ENCODE measurements around the gene ACTN3. TPM values are rescaled to one million over a fixed set of nuclear protein-coding genes. Genes with fewer than 3 reads are reported as not detected.

ACTN3 gene
- total RNA-seq, 5 donors from 2014 or later (not counting 1 experiment from before 2014, with no cell fraction given), result 0.18 to 0.30 (median 0.23) TPM

- H3K27me3 Mint-ChIP-seq, result no peaks in the 10 kb centered on the region
- H3K4me3 ChIP-seq (ENCODE audit: control insufficient read depth in 1 of 2, extremely low read depth in 1 of 2, low read length in 1 of 2), result peak overlapping the region; percentile 60 to 90
- DNase-seq (no peak), ATAC-seq (replicated peaks in 1 of 4) (no peak)
- ChIA-PET CTCF (interaction anchor here in 1 of 2 donors (0.6 to 1.2 kb wide), 2 partner anchors 10 to 787 kb away, joined by 5 to 8 read pairs; no protein-coding TSS in a partner anchor), POLR2A (interaction anchor here in 1 of 2 donors (0.5 kb wide), 1 partner anchor 108 kb away, joined by 4 read pairs; no protein-coding TSS in a partner anchor)
- WGBS (ENCODE audit: insufficient coverage), result 29% methylated on average over 1 of the region's 5 CpGs
- H3K27ac ChIP-seq (ENCODE audit: low read length), result no peak overlapping the region
- peak overlapping the region; percentile 16 to 52 for H3K27ac Mint-ChIP-seq
- H3K9me3 ChIP-seq, result no peaks in the 10 kb centered on the region
- H3K4me1 Mint-ChIP-seq, result peaks cover 15 to 19% (median 17%) of the 10 kb centered on the region in 3 donors
- H3K4me1 ChIP-seq (ENCODE audit: control insufficient read depth in 1 of 2, extremely low read depth in 1 of 2, insufficient read depth in 2 of 2, low read length in 2 of 2), result peaks cover 7 to 13% of the 10 kb centered on the region in 2 experiments
- H3K27me3 ChIP-seq (replicated peaks in 1 of 2; ENCODE audit: control insufficient read depth in 2 of 2, extremely low read depth in 1 of 2, insufficient read depth in 2 of 2, low read length in 1 of 2), result no peaks in the 10 kb centered on the region
- H3K4me3 Mint-ChIP-seq, result peak overlapping the region; percentile 86 to 88 (median 87)
- peaks cover 3 to 20% of the 10 kb centered on the region in 2 donors for H3K36me3 ChIP-seq (ENCODE audit: control insufficient read depth in 2 of 2, extremely low read depth in 1 of 2, insufficient read depth in 1 of 2, low read length in 1 of 2)
- no peaks in the 10 kb centered on the region for H3K9me3 Mint-ChIP-seq
- H3K36me3 Mint-ChIP-seq, result peaks cover 5% of the 10 kb centered on the region
These were observed 35.7 kb upstream of the ACTN3 start for GRCh38 chr11:66510990-66511339.

DNA sequence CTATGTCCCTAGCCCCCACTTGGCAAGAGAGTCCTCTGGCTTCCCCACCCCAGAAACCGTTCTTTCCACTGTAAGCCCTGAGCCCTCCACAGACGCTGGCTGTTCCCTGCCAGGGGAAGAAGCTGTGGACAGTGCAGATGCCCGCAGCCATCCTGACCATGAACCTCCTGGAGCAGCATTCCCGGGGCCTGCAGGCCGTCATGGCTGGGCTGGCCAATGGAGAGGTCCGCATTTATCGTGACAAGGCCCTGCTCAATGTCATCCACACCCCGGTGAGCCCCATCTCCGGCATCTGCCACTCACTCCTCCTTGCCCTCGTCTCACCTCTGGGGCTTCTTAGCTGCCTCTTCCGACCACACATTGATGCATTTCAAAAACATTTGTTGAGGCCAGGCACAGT lies 23.1 kb upstream of the ACTN3 start:
- Mint-ChIP-seq H3K4me3 (no peak overlapping the region), H3K27me3 (no peaks in the 10 kb centered on the region), H3K27ac (no peak overlapping the region), H3K9me3 (no peaks in the 10 kb centered on the region), H3K4me1 (no peaks in the 10 kb centered on the region), H3K36me3 (peaks cover 36% of the 10 kb centered on the region)
- whole genome bisulfite sequencing (ENCODE audit: insufficient coverage), result 95% methylated on average over 11 of the region's 11 CpGs
- DNase-seq (no peak), ATAC-seq (replicated peaks in 1 of 4) (no peak)
- Histone ChIP-seq H3K36me3 (ENCODE audit: control insufficient read depth in 2 of 2, extremely low read depth in 1 of 2, insufficient read depth in 1 of 2, low read length in 1 of 2) (peaks cover 0 to 56% of the 10 kb centered on the region in 2 donors), H3K27me3 (replicated peaks in 1 of 2; ENCODE audit: control insufficient read depth in 2 of 2, extremely low read depth in 1 of 2, insufficient read depth in 2 of 2, low read length in 1 of 2) (no peaks in the 10 kb centered on the region), H3K4me1 (ENCODE audit: control insufficient read depth in 1 of 2, extremely low read depth in 1 of 2, insufficient read depth in 2 of 2, low read length in 2 of 2) (no peaks in the 10 kb centered on the region), H3K4me3 (ENCODE audit: control insufficient read depth in 1 of 2, extremely low read depth in 1 of 2, low read length in 1 of 2) (no peak overlapping the region), H3K9me3 (no peaks in the 10 kb centered on the region), H3K27ac (ENCODE audit: low read length) (no peak overlapping the region)
- POLR2A ChIA-PET, result interaction anchor here in 1 of 2 donors (0.5 kb wide), 1 partner anchor 9 kb away, joined by 5 read pairs; no protein-coding TSS in a partner anchor
- CTCF ChIA-PET, result interaction anchor here in 1 of 2 donors (0.6 kb wide), 1 partner anchor 52 kb away, joined by 3 read pairs; no protein-coding TSS in a partner anchor

DNA sequence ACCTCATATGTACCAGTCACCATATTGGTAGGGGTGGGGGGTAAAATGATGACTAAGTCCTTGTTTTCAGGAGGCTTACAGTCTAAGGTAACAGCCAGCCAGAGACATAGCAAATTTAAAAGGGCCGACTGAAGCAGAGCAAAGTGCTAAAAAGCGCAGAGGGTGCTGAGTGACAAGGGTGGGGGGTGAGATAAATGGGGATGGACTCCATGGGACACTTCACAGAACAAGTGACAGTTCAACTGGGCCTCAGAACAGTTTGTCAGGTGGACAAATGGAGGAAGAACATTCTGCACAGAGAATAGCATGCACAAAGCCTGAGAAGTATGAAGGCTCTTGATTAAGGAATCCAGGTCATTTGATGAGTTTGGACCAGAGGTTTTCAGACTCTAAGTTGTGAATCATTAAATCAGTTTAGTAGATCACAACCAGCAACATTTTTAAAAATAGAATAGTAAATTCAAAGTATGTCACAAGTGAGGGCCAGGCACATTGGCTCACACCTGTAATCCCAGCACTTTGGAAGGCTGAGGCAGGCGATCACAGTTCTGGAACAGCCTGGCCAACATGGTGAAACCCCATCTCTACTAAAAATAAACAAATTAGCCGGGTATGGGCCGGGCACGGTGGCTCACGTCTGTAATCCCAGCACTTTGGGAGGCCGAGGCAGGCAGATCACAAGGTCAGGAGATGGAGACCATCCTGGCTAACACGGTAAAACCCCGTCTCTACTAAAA lies 22.2 kb upstream of the ACTN3 start:
- H3K36me3 ChIP-seq (ENCODE audit: control insufficient read depth in 2 of 2, extremely low read depth in 1 of 2, insufficient read depth in 1 of 2, low read length in 1 of 2), result peaks cover 0 to 52% of the 10 kb centered on the region in 2 donors
- H3K9me3 ChIP-seq, result no peaks in the 10 kb centered on the region
- DNase-seq (no peak), ATAC-seq (replicated peaks in 1 of 4) (no peak)
- no peaks in the 10 kb centered on the region for H3K27me3 ChIP-seq (replicated peaks in 1 of 2; ENCODE audit: control insufficient read depth in 2 of 2, extremely low read depth in 1 of 2, insufficient read depth in 2 of 2, low read length in 1 of 2)
- WGBS (ENCODE audit: insufficient coverage), result 100% methylated on average over 2 of the region's 10 CpGs
- H3K27ac Mint-ChIP-seq, result no peak overlapping the region
- H3K4me1 Mint-ChIP-seq, result no peaks in the 10 kb centered on the region
- H3K27me3 Mint-ChIP-seq, result no peaks in the 10 kb centered on the region
- no peak overlapping the region for H3K4me3 Mint-ChIP-seq
- H3K27ac ChIP-seq (ENCODE audit: low read length), result no peak overlapping the region
- no peaks in the 10 kb centered on the region for H3K4me1 ChIP-seq (ENCODE audit: control insufficient read depth in 1 of 2, extremely low read depth in 1 of 2, insufficient read depth in 2 of 2, low read length in 2 of 2)
- no peak overlapping the region for H3K4me3 ChIP-seq (ENCODE audit: control insufficient read depth in 1 of 2, extremely low read depth in 1 of 2, low read length in 1 of 2)
- POLR2A ChIA-PET, result no interaction called here
- H3K36me3 Mint-ChIP-seq, result peaks cover 36% of the 10 kb centered on the region
- no peaks in the 10 kb centered on the region for H3K9me3 Mint-ChIP-seq
- CTCF ChIA-PET, result no interaction called here

DNA sequence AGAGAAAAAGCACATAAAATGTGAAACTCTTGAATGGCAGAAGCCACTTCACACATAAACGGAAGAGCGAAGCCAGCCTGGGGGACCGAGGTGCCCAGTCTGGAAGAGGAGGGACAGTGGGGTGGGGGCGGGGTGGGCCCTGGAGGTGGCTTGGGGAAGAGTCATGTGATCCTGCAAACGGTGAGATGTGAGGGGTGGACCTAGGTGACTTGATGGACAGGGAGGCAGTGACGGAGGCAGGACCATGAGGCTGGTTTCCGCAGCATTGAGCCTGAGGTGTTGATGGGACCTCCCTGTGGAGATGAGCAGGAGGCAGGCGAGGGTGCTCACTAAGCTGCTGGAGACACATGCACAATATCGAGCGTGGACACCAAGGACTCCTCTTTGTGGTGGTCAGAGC lies 17.6 kb upstream of the ACTN3 start:
- H3K4me1 Mint-ChIP-seq, result no peaks in the 10 kb centered on the region
- H3K27me3 ChIP-seq (replicated peaks in 1 of 2; ENCODE audit: control insufficient read depth in 2 of 2, extremely low read depth in 1 of 2, insufficient read depth in 2 of 2, low read length in 1 of 2), result no peaks in the 10 kb centered on the region
- ATAC-seq (replicated peaks in 1 of 4) (no peak), DNase-seq (no peak)
- H3K27me3 Mint-ChIP-seq, result no peaks in the 10 kb centered on the region
- peaks cover 19% of the 10 kb centered on the region for H3K36me3 Mint-ChIP-seq
- H3K4me3 Mint-ChIP-seq, result no peak overlapping the region
- no peaks in the 10 kb centered on the region for H3K4me1 ChIP-seq (ENCODE audit: control insufficient read depth in 1 of 2, extremely low read depth in 1 of 2, insufficient read depth in 2 of 2, low read length in 2 of 2)
- H3K27ac ChIP-seq (ENCODE audit: low read length), result no peak overlapping the region
- POLR2A ChIA-PET, result no interaction called here
- CTCF ChIA-PET, result interaction anchor here in 1 of 2 donors (0.7 kb wide), 1 partner anchor 23 kb away, joined by 5 read pairs; no protein-coding TSS in a partner anchor
- no peak overlapping the region for H3K27ac Mint-ChIP-seq
- no peaks in the 10 kb centered on the region for H3K9me3 Mint-ChIP-seq
- H3K4me3 ChIP-seq (ENCODE audit: control insufficient read depth in 1 of 2, extremely low read depth in 1 of 2, low read length in 1 of 2), result no peak overlapping the region
- WGBS (ENCODE audit: insufficient coverage), result 95% methylated on average over 10 of the region's 10 CpGs
- H3K9me3 ChIP-seq, result no peaks in the 10 kb centered on the region
- peaks cover 10 to 24% of the 10 kb centered on the region in 2 donors for H3K36me3 ChIP-seq (ENCODE audit: control insufficient read depth in 2 of 2, extremely low read depth in 1 of 2, insufficient read depth in 1 of 2, low read length in 1 of 2)

- Mint-ChIP-seq H3K4me1 (no peaks in the 10 kb centered on the region), H3K9me3 (no peaks in the 10 kb centered on the region), H3K27me3 (no peaks in the 10 kb centered on the region), H3K36me3 (peaks cover 19% of the 10 kb centered on the region), H3K4me3 (no peak overlapping the region), H3K27ac (no peak overlapping the region)
- DNase-seq (no peak), ATAC-seq (replicated peaks in 1 of 4) (no peak)
- H3K4me3 ChIP-seq (ENCODE audit: control insufficient read depth in 1 of 2, extremely low read depth in 1 of 2, low read length in 1 of 2), result no peak overlapping the region
- H3K36me3 ChIP-seq (ENCODE audit: control insufficient read depth in 2 of 2, extremely low read depth in 1 of 2, insufficient read depth in 1 of 2, low read length in 1 of 2), result peaks cover 10 to 21% of the 10 kb centered on the region in 2 donors
- H3K27ac ChIP-seq (ENCODE audit: low read length), result no peak overlapping the region
- WGBS (ENCODE audit: insufficient coverage), result 94% methylated on average over 9 of the region's 13 CpGs
- no peaks in the 10 kb centered on the region for H3K27me3 ChIP-seq (replicated peaks in 1 of 2; ENCODE audit: control insufficient read depth in 2 of 2, extremely low read depth in 1 of 2, insufficient read depth in 2 of 2, low read length in 1 of 2)
- H3K9me3 ChIP-seq, result no peaks in the 10 kb centered on the region
- ChIA-PET CTCF (no interaction called here), POLR2A (interaction anchor here in 1 of 2 donors (0.6 kb wide), 1 partner anchor 129 kb away, joined by 3 read pairs; no protein-coding TSS in a partner anchor)
- no peaks in the 10 kb centered on the region for H3K4me1 ChIP-seq (ENCODE audit: control insufficient read depth in 1 of 2, extremely low read depth in 1 of 2, insufficient read depth in 2 of 2, low read length in 2 of 2)
These were observed 17.0 kb upstream of the ACTN3 start for GRCh38 chr11:66529655-66530054.

DNA sequence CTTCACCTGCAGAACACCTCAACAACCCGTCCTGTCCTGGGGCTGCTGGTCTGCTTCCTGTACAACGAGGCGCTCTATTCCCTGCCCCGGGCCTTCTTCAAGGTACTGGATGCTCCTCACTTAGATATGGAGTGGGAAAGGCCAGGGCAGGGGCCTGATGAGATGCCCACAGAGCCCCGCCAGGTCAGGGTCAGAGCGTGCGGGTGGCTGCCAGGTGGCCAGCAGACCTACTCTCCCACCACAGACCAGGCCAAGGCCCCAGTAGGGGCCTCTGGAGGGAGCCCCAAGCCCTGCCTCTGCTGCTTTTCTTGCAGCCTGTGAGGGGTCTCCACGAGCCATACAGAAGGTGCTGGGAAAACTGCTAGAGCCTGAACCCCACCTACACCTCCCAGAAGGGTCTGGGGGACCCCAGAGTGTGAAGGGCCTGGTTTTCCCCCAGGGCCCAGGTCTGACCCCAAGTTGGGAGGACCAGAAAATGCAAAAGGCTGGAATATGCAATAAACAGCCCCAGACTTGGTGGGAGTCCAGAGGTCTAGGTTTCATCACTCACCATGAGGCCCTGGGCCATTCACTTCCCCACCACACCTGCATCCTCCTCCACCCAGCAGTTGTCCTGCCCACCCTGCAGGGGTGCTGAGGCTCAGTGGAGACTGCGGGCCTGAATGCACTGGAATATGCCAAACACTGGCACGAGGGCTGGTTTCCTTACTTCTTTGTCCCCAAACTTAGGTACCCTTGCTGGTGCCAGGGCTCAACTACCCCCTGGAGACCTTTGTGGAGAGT lies 15.6 kb upstream of the ACTN3 start:
- no peaks in the 10 kb centered on the region for H3K4me1 Mint-ChIP-seq
- 95% methylated on average over 4 of the region's 10 CpGs for WGBS (ENCODE audit: insufficient coverage)
- ChIA-PET POLR2A (interaction anchor here in 1 of 2 donors (0.5 kb wide), 1 partner anchor 36 kb away, joined by 3 read pairs; no protein-coding TSS in a partner anchor), CTCF (no interaction called here)
- H3K9me3 Mint-ChIP-seq, result no peaks in the 10 kb centered on the region
- H3K36me3 Mint-ChIP-seq, result peaks cover 19% of the 10 kb centered on the region
- Histone ChIP-seq H3K4me1 (ENCODE audit: control insufficient read depth in 1 of 2, extremely low read depth in 1 of 2, insufficient read depth in 2 of 2, low read length in 2 of 2) (no peaks in the 10 kb centered on the region), H3K36me3 (ENCODE audit: control insufficient read depth in 2 of 2, extremely low read depth in 1 of 2, insufficient read depth in 1 of 2, low read length in 1 of 2) (peaks cover 10 to 18% of the 10 kb centered on the region in 2 donors), H3K9me3 (no peaks in the 10 kb centered on the region), H3K4me3 (ENCODE audit: control insufficient read depth in 1 of 2, extremely low read depth in 1 of 2, low read length in 1 of 2) (no peak overlapping the region), H3K27me3 (replicated peaks in 1 of 2; ENCODE audit: control insufficient read depth in 2 of 2, extremely low read depth in 1 of 2, insufficient read depth in 2 of 2, low read length in 1 of 2) (no peaks in the 10 kb centered on the region), H3K27ac (ENCODE audit: low read length) (no peak overlapping the region)
- H3K27ac Mint-ChIP-seq, result no peak overlapping the region
- ATAC-seq (replicated peaks in 1 of 4), result no peak
- DNase-seq, result no peak
- no peaks in the 10 kb centered on the region for H3K27me3 Mint-ChIP-seq
- H3K4me3 Mint-ChIP-seq, result no peak overlapping the region
